Ascending aorta (tissue), 2 donors: ENCODE data around the gene NLRC5. TPM values are rescaled to one million over a fixed set of nuclear protein-coding genes. Genes with fewer than 3 reads are reported as not detected.

Experiments used
- DNase-seq, 2 donors: peaks; one replicate each; pipeline ENCODE4 v3.0.0-alpha.2; 2019; ENCODE audit warnings: low spot score in 2 of 2
- H3K27ac ChIP-seq, 2 donors: fragments of 200-600 bp; sonication (generic); one replicate each; pipeline ENCODE4 v1.5.1; 2016 to 2017; ENCODE audit warnings: mild to moderate bottlenecking in 1 of 2
- H3K27me3 ChIP-seq: fragments of 200-600 bp; sonication (generic); one replicate; pipeline ENCODE4 v1.5.1; 2017
- H3K36me3 ChIP-seq, 2 donors: fragments of 200-600 bp; sonication (generic); one replicate each; pipeline ENCODE4 v1.5.1; 2016
- H3K4me1 ChIP-seq, 2 donors: fragments of 200-600 bp; sonication (generic); one replicate each; pipeline ENCODE4 v1.5.1; 2016 to 2017; ENCODE audit warnings: mild to moderate bottlenecking in 1 of 2
- H3K4me3 ChIP-seq, 2 donors: fragments of 200-600 bp; sonication (generic); one replicate each; pipeline ENCODE4 v1.5.1; 2016 to 2017; ENCODE audit warnings: mild to moderate bottlenecking in 1 of 2
- H3K9me3 ChIP-seq, 2 donors: fragments of 200-600 bp; sonication (generic); one replicate each; pipeline ENCODE4 v1.5.1; 2016
- intact Hi-C: fragments of 100-400 bp; cut with DNase I; formaldehyde crosslinking; loops from one replicate; pipeline ENCODE4 v1.15.1; 2023
- total RNA-seq: library from RNA; depleted of rRNA; stranded (reverse); fragments of >200 nt; gene quantifications from one replicate; pipeline ENCODE4 v1.1.0, GENCODE V29; 2016
- TF ChIP-seq, protein P1 (sequence below), 3 experiments: fragments of 200-600 bp in 2 of 3; fragments of 450-650 bp in 1 of 3; sonication (generic) in 2 of 3; IDR thresholded peaks; one replicate each; pipeline ENCODE4 v1.5.1; 2016 to 2019; ENCODE audit warnings: antibody characterized with exemption in 3 of 3, mild to moderate bottlenecking in 1 of 3, moderate library complexity in 1 of 3

The NLRC5 gene
- total RNA-seq, 1 donor from 2014 or later = 46.7 TPM

DNA sequence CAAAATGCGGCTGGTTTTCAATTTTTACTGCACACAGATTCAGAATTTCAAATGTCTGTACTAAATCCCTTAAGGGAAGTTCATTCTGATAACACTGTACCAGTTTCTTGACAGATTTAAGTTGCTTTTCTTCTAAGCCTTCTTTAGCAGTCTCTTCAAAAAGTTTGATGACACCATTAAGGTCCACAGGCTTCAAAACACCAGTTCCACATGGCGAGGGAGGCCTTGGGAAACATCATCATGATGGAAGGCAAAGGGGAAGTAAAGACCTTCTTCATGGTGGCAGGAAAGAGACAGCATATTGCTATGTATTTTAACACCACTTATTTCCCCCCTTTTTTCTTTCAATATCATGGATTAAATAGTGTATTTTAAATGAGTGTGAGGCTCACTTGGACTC lies 24.5 kb downstream of the NLRC5 start:
- intact Hi-C loops = no loop called here
- Histone ChIP-seq H3K27ac (no peak overlapping the region), H3K4me3 (no peak overlapping the region), H3K4me1 (no peaks in the 10 kb centered on the region), H3K27me3 (no peaks in the 10 kb centered on the region), H3K36me3 (peaks cover 7 to 8% of the 10 kb centered on the region in 2 donors), H3K9me3 (no peaks in the 10 kb centered on the region)
- DNase-seq = no peak
- TF ChIP-seq, protein P1, sequence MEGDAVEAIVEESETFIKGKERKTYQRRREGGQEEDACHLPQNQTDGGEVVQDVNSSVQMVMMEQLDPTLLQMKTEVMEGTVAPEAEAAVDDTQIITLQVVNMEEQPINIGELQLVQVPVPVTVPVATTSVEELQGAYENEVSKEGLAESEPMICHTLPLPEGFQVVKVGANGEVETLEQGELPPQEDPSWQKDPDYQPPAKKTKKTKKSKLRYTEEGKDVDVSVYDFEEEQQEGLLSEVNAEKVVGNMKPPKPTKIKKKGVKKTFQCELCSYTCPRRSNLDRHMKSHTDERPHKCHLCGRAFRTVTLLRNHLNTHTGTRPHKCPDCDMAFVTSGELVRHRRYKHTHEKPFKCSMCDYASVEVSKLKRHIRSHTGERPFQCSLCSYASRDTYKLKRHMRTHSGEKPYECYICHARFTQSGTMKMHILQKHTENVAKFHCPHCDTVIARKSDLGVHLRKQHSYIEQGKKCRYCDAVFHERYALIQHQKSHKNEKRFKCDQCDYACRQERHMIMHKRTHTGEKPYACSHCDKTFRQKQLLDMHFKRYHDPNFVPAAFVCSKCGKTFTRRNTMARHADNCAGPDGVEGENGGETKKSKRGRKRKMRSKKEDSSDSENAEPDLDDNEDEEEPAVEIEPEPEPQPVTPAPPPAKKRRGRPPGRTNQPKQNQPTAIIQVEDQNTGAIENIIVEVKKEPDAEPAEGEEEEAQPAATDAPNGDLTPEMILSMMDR (IDR thresholded peaks at IDR 0.05) = no peak

DNA sequence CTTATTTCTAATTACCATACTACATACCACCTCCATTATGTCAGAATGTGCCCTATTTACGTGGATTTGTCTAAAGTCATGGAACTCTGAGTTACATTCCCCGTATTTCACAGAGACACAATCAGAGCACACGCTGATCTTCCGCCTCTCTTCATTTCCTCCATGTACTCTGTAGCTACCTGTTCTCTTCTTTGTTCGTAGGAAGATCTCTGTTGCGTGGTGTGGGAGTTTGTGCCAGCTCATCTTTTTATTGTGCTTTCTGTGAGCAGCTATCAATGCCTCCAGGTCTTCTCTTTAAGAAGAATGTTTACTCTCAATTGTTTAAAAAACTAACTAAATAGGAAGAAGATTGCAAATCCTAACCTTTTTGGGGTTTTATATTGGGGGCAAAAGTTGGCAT lies 26.9 kb downstream of the NLRC5 start:
- Histone ChIP-seq H3K9me3 (no peaks in the 10 kb centered on the region), H3K27me3 (no peaks in the 10 kb centered on the region), H3K27ac (no peak overlapping the region), H3K4me1 (no peaks in the 10 kb centered on the region), H3K4me3 (no peak overlapping the region), H3K36me3 (peaks cover 18 to 25% of the 10 kb centered on the region in 2 donors)
- DNase-seq = no peak
- intact Hi-C loops = no loop called here
- TF ChIP-seq, protein P1 (IDR thresholded peaks at IDR 0.05) = no peak

DNA sequence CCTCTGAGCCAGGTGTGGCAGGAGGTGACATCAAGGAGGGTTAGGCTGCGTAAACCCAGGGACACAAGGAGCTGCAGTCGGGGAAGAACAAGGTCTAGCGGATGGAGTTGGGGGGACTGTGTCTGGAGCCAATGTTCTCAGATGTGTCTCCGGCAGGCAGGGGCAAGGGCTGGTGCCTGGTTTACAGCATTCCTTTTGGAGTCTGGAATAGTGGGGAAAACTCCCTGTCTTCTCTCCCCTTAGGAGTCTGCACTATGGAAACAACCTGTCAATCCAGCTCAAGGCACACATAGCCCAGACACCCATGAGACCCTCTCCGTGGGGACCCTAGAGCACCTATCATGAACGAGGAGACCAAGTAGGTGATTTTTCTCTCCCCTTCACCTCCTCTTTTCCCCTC lies 27.5 kb downstream of the NLRC5 start:
- Histone ChIP-seq H3K4me1 (no peaks in the 10 kb centered on the region), H3K36me3 (peaks cover 23 to 30% of the 10 kb centered on the region in 2 donors), H3K27me3 (no peaks in the 10 kb centered on the region), H3K4me3 (no peak overlapping the region), H3K27ac (no peak overlapping the region), H3K9me3 (no peaks in the 10 kb centered on the region)
- TF ChIP-seq, protein P1 (IDR thresholded peaks at IDR 0.05) = no peak
- no peak for DNase-seq
- intact Hi-C loops = no loop called here

DNA sequence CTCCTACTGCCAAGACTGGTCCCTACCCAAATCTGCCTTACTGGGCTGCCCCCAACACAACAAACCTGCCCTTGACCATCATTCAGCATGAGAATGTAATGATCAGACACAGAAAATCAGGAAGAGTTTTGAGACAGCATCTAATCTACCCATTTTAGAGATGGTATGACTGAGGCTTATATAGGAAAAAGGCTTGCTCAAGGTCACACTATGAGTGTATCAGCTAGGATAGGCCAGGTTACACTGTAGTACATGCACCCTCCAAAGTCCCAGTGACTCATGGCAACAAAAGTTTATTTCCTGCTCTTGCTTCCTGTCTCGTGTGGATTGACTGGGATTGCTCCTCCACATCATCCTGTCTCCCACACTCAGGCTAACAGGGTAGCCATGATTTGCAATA lies 27.9 kb downstream of the NLRC5 start:
- Histone ChIP-seq H3K27ac (no peak overlapping the region), H3K4me3 (no peak overlapping the region), H3K27me3 (no peaks in the 10 kb centered on the region), H3K9me3 (no peaks in the 10 kb centered on the region), H3K4me1 (no peaks in the 10 kb centered on the region), H3K36me3 (peaks cover 27 to 35% of the 10 kb centered on the region in 2 donors)
- TF ChIP-seq, protein P1 (IDR thresholded peaks at IDR 0.05) = no peak
- intact Hi-C loops = no loop called here
- no peak for DNase-seq

DNA sequence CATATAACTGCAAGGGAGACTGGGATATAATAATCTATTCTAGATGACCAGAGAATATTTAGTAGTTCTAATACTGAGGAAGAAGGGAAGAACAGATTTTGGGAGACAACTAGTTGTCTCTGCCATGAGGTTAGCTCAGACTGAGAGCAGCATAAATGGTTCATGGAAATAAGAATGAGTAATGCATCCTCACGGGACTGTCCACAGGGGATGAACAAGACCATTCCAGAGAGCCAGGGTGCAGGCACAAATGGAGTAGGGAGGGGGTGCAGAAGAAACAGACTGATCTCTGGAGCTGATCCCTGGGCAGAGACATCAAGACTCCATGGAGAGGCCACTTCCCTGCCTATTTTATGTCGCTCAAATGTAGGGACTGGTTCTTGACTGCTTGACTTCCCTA lies 30.4 kb downstream of the NLRC5 start:
- no peaks in the 10 kb centered on the region for H3K4me1 ChIP-seq
- intact Hi-C loops = no loop called here

More for the DNA sequence above, 30.4 kb downstream of the NLRC5 start:
- no peak overlapping the region for H3K27ac ChIP-seq
- no peak for DNase-seq
- TF ChIP-seq, protein P1 (IDR thresholded peaks at IDR 0.05) = no peak
- H3K27me3 ChIP-seq = no peaks in the 10 kb centered on the region
- no peak overlapping the region for H3K4me3 ChIP-seq
- peaks cover 28 to 43% of the 10 kb centered on the region in 2 donors for H3K36me3 ChIP-seq
- H3K9me3 ChIP-seq = no peaks in the 10 kb centered on the region
